ENCODE results near the gene CTSH. TPM values are rescaled to one million over a fixed set of nuclear protein-coding genes. Genes with fewer than 3 reads are reported as not detected.

CTSH gene
- total and polyA plus RNA-seq, 2 of the 13 experiments (the other 11 are each of a cell fraction or from before 2014, with no cell fraction given) = 265 to 653 TPM

GRCh38 chr15:78944669-78945407 lies at the start of gene CTSH (continued):
- TF ChIP-seq, protein P1, sequence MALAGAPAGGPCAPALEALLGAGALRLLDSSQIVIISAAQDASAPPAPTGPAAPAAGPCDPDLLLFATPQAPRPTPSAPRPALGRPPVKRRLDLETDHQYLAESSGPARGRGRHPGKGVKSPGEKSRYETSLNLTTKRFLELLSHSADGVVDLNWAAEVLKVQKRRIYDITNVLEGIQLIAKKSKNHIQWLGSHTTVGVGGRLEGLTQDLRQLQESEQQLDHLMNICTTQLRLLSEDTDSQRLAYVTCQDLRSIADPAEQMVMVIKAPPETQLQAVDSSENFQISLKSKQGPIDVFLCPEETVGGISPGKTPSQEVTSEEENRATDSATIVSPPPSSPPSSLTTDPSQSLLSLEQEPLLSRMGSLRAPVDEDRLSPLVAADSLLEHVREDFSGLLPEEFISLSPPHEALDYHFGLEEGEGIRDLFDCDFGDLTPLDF (CRISPR knock-in tag; IDR thresholded peaks at IDR 0.05) = no peak
- TF ChIP-seq ZMYM2 (CRISPR knock-in tag; IDR thresholded peaks at IDR 0.05) = no peak
- TF ChIP-seq SOX6 (IDR thresholded peaks at IDR 0.05) = no peak
- TF ChIP-seq SOX6 (CRISPR knock-in tag; IDR thresholded peaks at IDR 0.05) = peak; percentile 49
- TF ChIP-seq, protein P2, sequence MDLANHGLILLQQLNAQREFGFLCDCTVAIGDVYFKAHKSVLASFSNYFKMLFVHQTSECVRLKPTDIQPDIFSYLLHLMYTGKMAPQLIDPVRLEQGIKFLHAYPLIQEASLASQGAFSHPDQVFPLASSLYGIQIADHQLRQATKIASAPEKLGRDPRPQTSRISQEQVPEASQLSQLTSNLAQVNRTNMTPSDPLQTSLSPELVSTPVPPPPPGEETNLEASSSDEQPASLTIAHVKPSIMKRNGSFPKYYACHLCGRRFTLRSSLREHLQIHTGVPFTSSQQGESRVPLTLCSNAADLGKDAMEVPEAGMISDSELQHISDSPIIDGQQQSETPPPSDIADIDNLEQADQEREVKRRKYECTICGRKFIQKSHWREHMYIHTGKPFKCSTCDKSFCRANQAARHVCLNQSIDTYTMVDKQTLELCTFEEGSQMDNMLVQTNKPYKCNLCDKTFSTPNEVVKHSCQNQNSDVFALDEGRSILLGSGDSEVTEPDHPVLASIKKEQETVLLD (CRISPR knock-in tag; IDR thresholded peaks at IDR 0.05; ENCODE audit: low read depth) = no peak
- TF ChIP-seq IRX3 (CRISPR knock-in tag; IDR thresholded peaks at IDR 0.05; ENCODE audit: borderline replicate concordance, low read depth) = peak; percentile 89; the same call in 1 of the 2 replicates
- TF ChIP-seq ZNF639 (CRISPR knock-in tag; conservative IDR thresholded peaks at IDR 0.05) = no peak
- TF ChIP-seq ZNF383 (CRISPR knock-in tag; IDR thresholded peaks at IDR 0.05; ENCODE audit: borderline replicate concordance) = 0 out of 2 replicates have a peak, but pooled peaks have one; percentile 33
- TF ChIP-seq ISX (CRISPR knock-in tag; conservative IDR thresholded peaks at IDR 0.05) = no peak
- TF ChIP-seq ZNF670 (CRISPR knock-in tag; IDR thresholded peaks at IDR 0.05; ENCODE audit: borderline replicate concordance) = no peak; the same call in 1 of the 2 replicates
- TF ChIP-seq POGZ (CRISPR knock-in tag; IDR thresholded peaks at IDR 0.05) = 0 out of 2 replicates have a peak, but pooled peaks have one; percentile 38
- no peak; the same call in 1 of the 2 replicates for TF ChIP-seq ZNF510 (CRISPR knock-in tag; IDR thresholded peaks at IDR 0.05; ENCODE audit: low read depth)
- no peak for TF ChIP-seq PITX1 (CRISPR knock-in tag; IDR thresholded peaks at IDR 0.05)
- no peak for TF ChIP-seq ZNF598 (CRISPR knock-in tag; IDR thresholded peaks at IDR 0.05; ENCODE audit: borderline replicate concordance)
- peak; percentile 82; the same call in 1 of the 2 replicates for TF ChIP-seq ARNT2 (CRISPR knock-in tag; IDR thresholded peaks at IDR 0.05; ENCODE audit: low read depth)
- peak; percentile 51; the same call in 1 of the 2 replicates for TF ChIP-seq HDAC2 (CRISPR knock-in tag; IDR thresholded peaks at IDR 0.05)
- TF ChIP-seq ZNF576 (CRISPR knock-in tag; IDR thresholded peaks at IDR 0.05) = no peak
- peak; percentile 38; the same call in 1 of the 2 replicates for TF ChIP-seq RARG (CRISPR knock-in tag; IDR thresholded peaks at IDR 0.05; ENCODE audit: low read depth)
- TF ChIP-seq, protein P3, sequence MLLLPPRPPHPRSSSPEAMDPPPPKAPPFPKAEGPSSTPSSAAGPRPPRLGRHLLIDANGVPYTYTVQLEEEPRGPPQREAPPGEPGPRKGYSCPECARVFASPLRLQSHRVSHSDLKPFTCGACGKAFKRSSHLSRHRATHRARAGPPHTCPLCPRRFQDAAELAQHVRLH (CRISPR knock-in tag; IDR thresholded peaks at IDR 0.05; ENCODE audit: borderline replicate concordance, low read depth) = peak; percentile 79; the same call in 1 of the 2 replicates
